Activated T-helper 2 cell treated with anti-CD3 and anti-CD28 coated beads, Interferon-gamma antibody, Interleukin-2, Interleukin-4, amounts not matched to agents 10 μg/mL and 5 μg/mL and 100 μg/mL, durations not matched to agents 14 hours and 24 hours and 36 hours (primary cell): ENCODE data around the gene ZMYM1. TPM values are rescaled to one million over a fixed set of nuclear protein-coding genes. Genes with fewer than 3 reads are reported as not detected.
"Not testable (repeated sequence)": the region's sequence is repeated elsewhere in the genome, so short reads cannot be mapped to it uniquely, and the experiment has no call there.

Experiments used
- DNase-seq: peaks from one replicate; pipeline ENCODE4 v3.0.0; 2021; ENCODE audit warnings: low spot score
- H3K27ac Mint-ChIP-seq: one replicate; pipeline ENCODE4 v1.8.0; 2021; ENCODE audit warnings: mixed read lengths
- H3K27me3 Mint-ChIP-seq: one replicate; pipeline ENCODE4 v1.8.0; 2021; ENCODE audit warnings: low read depth, mixed read lengths
- H3K36me3 Mint-ChIP-seq: one replicate; pipeline ENCODE4 v1.8.0; 2021; ENCODE audit warnings: low read depth, mixed read lengths
- H3K4me1 Mint-ChIP-seq: one replicate; pipeline ENCODE4 v1.8.0; 2021; ENCODE audit warnings: low read depth, mixed read lengths
- H3K4me3 Mint-ChIP-seq: one replicate; pipeline ENCODE4 v1.8.0; 2021; ENCODE audit warnings: low read depth, mild to moderate bottlenecking, moderate library complexity, mixed read lengths
- H3K9me3 Mint-ChIP-seq: one replicate; pipeline ENCODE4 v1.8.0; 2021; ENCODE audit warnings: mixed read lengths
- intact Hi-C: fragments of 100-400 bp; cut with micrococcal nuclease; formaldehyde crosslinking; loops from one replicate; pipeline ENCODE4 v1.15.1; 2023
- total RNA-seq: library from RNA; stranded (reverse); gene quantifications from 2 replicates; pipeline ENCODE4 v1.2.3, GENCODE V29; 2022

Gene ZMYM1
- total RNA-seq, 1 donor from 2014 or later = 2.4 TPM

- DNase-seq = no peak
- intact Hi-C loops = loop anchor here (5.0 kb wide), 1 partner anchor 65 kb away; the partner anchor contains the start of gene ZMYM6
- Mint-ChIP-seq H3K27me3 (no peaks in the 10 kb centered on the region), H3K4me3 (no peak overlapping the region), H3K27ac (peak overlapping the region; percentile 31), H3K9me3 (no peaks in the 10 kb centered on the region), H3K4me1 (peaks cover 6% of the 10 kb centered on the region), H3K36me3 (peaks cover 25% of the 10 kb centered on the region)
Observed at GRCh38 chr1:35097224-35097623, 18.0 kb downstream of the ZMYM1 start.

GRCh38 chr1:35111106-35111505, 31.9 kb downstream of the ZMYM1 start:
- no peak overlapping the region for H3K4me3 Mint-ChIP-seq
- no peaks in the 10 kb centered on the region for H3K9me3 Mint-ChIP-seq
- H3K27me3 Mint-ChIP-seq = no peaks in the 10 kb centered on the region
- no peaks in the 10 kb centered on the region for H3K36me3 Mint-ChIP-seq
- H3K27ac Mint-ChIP-seq = no peak overlapping the region
- DNase-seq = no peak
- peaks cover 4% of the 10 kb centered on the region for H3K4me1 Mint-ChIP-seq
- intact Hi-C loops = no loop called here

- Mint-ChIP-seq H3K27ac (no peak overlapping the region), H3K27me3 (no peaks in the 10 kb centered on the region), H3K9me3 (no peaks in the 10 kb centered on the region), H3K36me3 (no peaks in the 10 kb centered on the region), H3K4me1 (peaks cover 4% of the 10 kb centered on the region), H3K4me3 (no peak overlapping the region)
- intact Hi-C loops = no loop called here
- no peak for DNase-seq
Observed at GRCh38 chr1:35112668-35113067, 33.5 kb downstream of the ZMYM1 start.

GRCh38 chr1:35115459-35116383, 36.5 kb downstream of the ZMYM1 start:
- H3K36me3 Mint-ChIP-seq = peaks cover 2% of the 10 kb centered on the region
- no peak overlapping the region for H3K27ac Mint-ChIP-seq
- H3K9me3 Mint-ChIP-seq = no peaks in the 10 kb centered on the region
- no peaks in the 10 kb centered on the region for H3K27me3 Mint-ChIP-seq
- no peak overlapping the region for H3K4me3 Mint-ChIP-seq
- intact Hi-C loops = no loop called here
- no peak for DNase-seq
- H3K4me1 Mint-ChIP-seq = peaks cover 8% of the 10 kb centered on the region

GRCh38 chr1:35120458-35121133, 41.4 kb downstream of the ZMYM1 start:
- Mint-ChIP-seq H3K4me1 (peaks cover 9% of the 10 kb centered on the region), H3K27ac (no peak overlapping the region), H3K9me3 (peaks cover 3% of the 10 kb centered on the region), H3K27me3 (peaks cover 5% of the 10 kb centered on the region), H3K4me3 (peak overlapping the region; percentile 13), H3K36me3 (peaks cover 2% of the 10 kb centered on the region)
- DNase-seq = no peak
- intact Hi-C loops = no loop called here

GRCh38 chr1:35122311-35122710, 43.1 kb downstream of the ZMYM1 start:
- Mint-ChIP-seq H3K27ac (no peak overlapping the region), H3K4me1 (peaks cover 6% of the 10 kb centered on the region), H3K36me3 (peaks cover 2% of the 10 kb centered on the region), H3K27me3 (peaks cover 5% of the 10 kb centered on the region), H3K9me3 (peaks cover 17% of the 10 kb centered on the region), H3K4me3 (no peak overlapping the region)
- intact Hi-C loops = no loop called here
- no peak for DNase-seq

GRCh38 chr1:35126546-35126945, 47.4 kb downstream of the ZMYM1 start:
- H3K9me3 Mint-ChIP-seq = peaks cover 29% of the 10 kb centered on the region
- no peak overlapping the region for H3K4me3 Mint-ChIP-seq
- no peaks in the 10 kb centered on the region for H3K36me3 Mint-ChIP-seq
- intact Hi-C loops = no loop called here
- no peak for DNase-seq
- H3K27ac Mint-ChIP-seq = no peak overlapping the region
- H3K27me3 Mint-ChIP-seq = peaks cover 3% of the 10 kb centered on the region
- H3K4me1 Mint-ChIP-seq = peaks cover under 1% of the 10 kb centered on the region

GRCh38 chr1:35129080-35129479, 49.9 kb downstream of the ZMYM1 start:
- no peak for DNase-seq
- Mint-ChIP-seq H3K4me1 (no peaks in the 10 kb centered on the region), H3K27me3 (no peaks in the 10 kb centered on the region), H3K9me3 (peaks cover 29% of the 10 kb centered on the region), H3K27ac (no peak overlapping the region), H3K4me3 (no peak overlapping the region), H3K36me3 (no peaks in the 10 kb centered on the region)
- intact Hi-C loops = no loop called here

- Mint-ChIP-seq H3K36me3 (no peaks in the 10 kb centered on the region), H3K4me3 (no peak overlapping the region), H3K27ac (no peak overlapping the region), H3K9me3 (no peaks in the 10 kb centered on the region), H3K27me3 (peaks cover 2% of the 10 kb centered on the region), H3K4me1 (no peaks in the 10 kb centered on the region)
- DNase-seq = no peak
- intact Hi-C loops = no loop called here
Observed at GRCh38 chr1:35136780-35137179, 57.6 kb downstream of the ZMYM1 start.

GRCh38 chr1:35137590-35137989, 58.4 kb downstream of the ZMYM1 start:
- intact Hi-C loops, H3K27ac Mint-ChIP-seq, H3K36me3 Mint-ChIP-seq, H3K4me3 Mint-ChIP-seq, H3K27me3 Mint-ChIP-seq, H3K9me3 Mint-ChIP-seq, H3K4me1 Mint-ChIP-seq, DNase-seq: not testable (repeated sequence)

- DNase-seq, intact Hi-C loops, H3K9me3 Mint-ChIP-seq, H3K4me1 Mint-ChIP-seq, H3K4me3 Mint-ChIP-seq, H3K27me3 Mint-ChIP-seq, H3K36me3 Mint-ChIP-seq, H3K27ac Mint-ChIP-seq: not testable (repeated sequence)
Observed at GRCh38 chr1:35142294-35142693, 63.1 kb downstream of the ZMYM1 start.

GRCh38 chr1:35142728-35143127, 63.5 kb downstream of the ZMYM1 start:
- DNase-seq, H3K4me1 Mint-ChIP-seq, intact Hi-C loops, H3K27me3 Mint-ChIP-seq, H3K4me3 Mint-ChIP-seq, H3K36me3 Mint-ChIP-seq, H3K9me3 Mint-ChIP-seq, H3K27ac Mint-ChIP-seq: not testable (repeated sequence)
